Natural killer cell (primary cell): ENCODE results near the gene PLBD1. TPM values are rescaled to one million over a fixed set of nuclear protein-coding genes. Genes with fewer than 3 reads are reported as not detected.

Experiments used
- ATAC-seq, 3 donors: fragments of 150-1000 bp in 2 of 3; fragments of 200-7000 bp in 1 of 3; cut with Tn5 transposase; 1 replicate in 1 of 3; 2 replicates in 2 of 3; pipeline ENCODE4 v1.10.0; 2021; ENCODE audit warnings: mild to moderate bottlenecking in 2 of 3, moderate library complexity in 2 of 3
- DNase-seq, 2 donors: peaks; one replicate each; pipeline versions ENCODE4 v3.0.0 to v3.0.0-alpha.2; 2013 to 2021; ENCODE audit warnings: mixed read lengths in 1 of 2
- H3K27ac ChIP-seq: one replicate; pipeline ENCODE4 v1.5.1; 2013; ENCODE audit warnings: mild to moderate bottlenecking, low read length
- H3K27me3 ChIP-seq: one replicate; pipeline ENCODE4 v1.6.1; 2013; ENCODE audit warnings: low read length; ENCODE audit not compliant: control insufficient read depth, insufficient read depth
- H3K36me3 ChIP-seq: one replicate; pipeline ENCODE4 v1.6.1; 2013; ENCODE audit warnings: low read length; ENCODE audit not compliant: control insufficient read depth, insufficient read depth
- H3K4me1 ChIP-seq: one replicate; pipeline ENCODE4 v1.6.1; 2013; ENCODE audit warnings: low read length; ENCODE audit not compliant: control insufficient read depth, insufficient read depth
- H3K4me3 ChIP-seq: one replicate; pipeline ENCODE4 v1.5.1; 2013; ENCODE audit warnings: low read length
- H3K9me3 ChIP-seq: one replicate; pipeline ENCODE4 v1.6.1; 2013; ENCODE audit warnings: low read length; ENCODE audit not compliant: control insufficient read depth, insufficient read depth
- H3K27ac Mint-ChIP-seq, 2 donors: one replicate each; pipeline ENCODE4 v1.8.0; 2022; ENCODE audit warnings: mild to moderate bottlenecking in 2 of 2, mixed read lengths in 2 of 2, moderate library complexity in 1 of 2
- H3K27me3 Mint-ChIP-seq, 2 donors: one replicate each; pipeline ENCODE4 v1.8.0; 2022; ENCODE audit warnings: low read depth in 2 of 2, mixed read lengths in 2 of 2
- H3K36me3 Mint-ChIP-seq: one replicate; pipeline ENCODE4 v1.8.0; 2022; ENCODE audit warnings: mixed read lengths
- H3K4me1 Mint-ChIP-seq, 2 donors: one replicate each; pipeline ENCODE4 v1.8.0; 2022; ENCODE audit warnings: mixed read lengths in 2 of 2
- H3K4me3 Mint-ChIP-seq: one replicate; pipeline ENCODE4 v1.8.0; 2022; ENCODE audit warnings: mild to moderate bottlenecking, moderate library complexity, mixed read lengths
- H3K9me3 Mint-ChIP-seq, 2 donors: one replicate each; pipeline ENCODE4 v1.8.0; 2022; ENCODE audit warnings: mixed read lengths in 2 of 2
- CTCF ChIP-seq: fragments of 200-600 bp; IDR thresholded peaks from one replicate; pipeline ENCODE4 v1.8.0; 2022; ENCODE audit warnings: antibody characterized with exemption
- WGBS: methylation state at CpG from one replicate; pipeline ENCODE4 v1.1.7; 2013; ENCODE audit warnings: missing lambda C conversion rate; ENCODE audit not compliant: insufficient coverage; 5-methylcytosine and 5-hydroxymethylcytosine counted together
- intact Hi-C: fragments of 100-400 bp; cut with micrococcal nuclease; formaldehyde crosslinking; loops from one replicate; pipeline ENCODE4 v1.14.2; 2022
- total RNA-seq, 4 donors: library from RNA; stranded (reverse); fragments of 120-200 nt in 1 of 4; gene quantifications; one replicate each; pipeline versions ENCODE4 v1.2.3 to v1.2.4, GENCODE V29; 2013 to 2022

PLBD1 gene
- total RNA-seq, 3 donors from 2014 or later (not counting 1 experiment from before 2014, with no cell fraction given): 3.3 to 8.2 (median 4.6) TPM

- H3K27ac Mint-ChIP-seq: peak overlapping the region in 1 of 2 donors; percentile 36
- H3K9me3 Mint-ChIP-seq: no peaks in the 10 kb centered on the region
- Histone ChIP-seq H3K9me3 (no peaks in the 10 kb centered on the region), H3K4me3 (no peak overlapping the region), H3K27ac (no peak overlapping the region), H3K27me3 (peaks cover 3% of the 10 kb centered on the region), H3K36me3 (no peaks in the 10 kb centered on the region), H3K4me1 (peaks cover 7% of the 10 kb centered on the region)
- DNase-seq (peak in 1 of 2 donors; percentile 71), ATAC-seq (peak in 2 of 3 donors; percentile 68 to 81)
- 0% methylated on average over 1 of the region's 1 CpG for whole genome bisulfite sequencing
- H3K4me3 Mint-ChIP-seq: no peak overlapping the region
- H3K27me3 Mint-ChIP-seq: peaks cover 12 to 20% of the 10 kb centered on the region in 2 donors
- peaks cover 5 to 22% of the 10 kb centered on the region in 2 donors for H3K4me1 Mint-ChIP-seq
- TF ChIP-seq CTCF: no peak
- intact Hi-C loops: no loop called here
- H3K36me3 Mint-ChIP-seq: no peaks in the 10 kb centered on the region
Observed at GRCh38 chr12:14577344-14577743, 9.7 kb upstream of the PLBD1 start.

GRCh38 chr12:14576896-14577295 lies 9.2 kb upstream of the PLBD1 start:
- no peak for DNase-seq
- no peak for ATAC-seq
- Mint-ChIP-seq H3K27ac (peak overlapping the region in 1 of 2 donors; percentile 36), H3K36me3 (no peaks in the 10 kb centered on the region), H3K4me3 (no peak overlapping the region), H3K4me1 (peaks cover 5 to 22% of the 10 kb centered on the region in 2 donors), H3K27me3 (peaks cover 12 to 20% of the 10 kb centered on the region in 2 donors), H3K9me3 (no peaks in the 10 kb centered on the region)
- 52% methylated on average over 8 of the region's 8 CpGs for WGBS
- Histone ChIP-seq H3K27ac (no peak overlapping the region), H3K36me3 (no peaks in the 10 kb centered on the region), H3K9me3 (no peaks in the 10 kb centered on the region), H3K4me3 (no peak overlapping the region), H3K27me3 (peaks cover 3% of the 10 kb centered on the region), H3K4me1 (peaks cover 7% of the 10 kb centered on the region)
- no peak for TF ChIP-seq CTCF
- intact Hi-C loops: no loop called here

GRCh38 chr12:14575585-14575984 lies 7.9 kb upstream of the PLBD1 start:
- intact Hi-C loops: no loop called here

More at GRCh38 chr12:14575585-14575984, 7.9 kb upstream of the PLBD1 start:
- peaks cover 19 to 30% of the 10 kb centered on the region in 2 donors for H3K27me3 Mint-ChIP-seq
- no peaks in the 10 kb centered on the region for H3K36me3 ChIP-seq
- WGBS: no CpG with 5 or more reads among the region's 1 CpG
- no peak overlapping the region for H3K4me3 Mint-ChIP-seq
- TF ChIP-seq CTCF: no peak
- no peak overlapping the region for H3K27ac Mint-ChIP-seq
- H3K9me3 Mint-ChIP-seq: no peaks in the 10 kb centered on the region
- no peak overlapping the region for H3K27ac ChIP-seq
- no peaks in the 10 kb centered on the region for H3K36me3 Mint-ChIP-seq
- no peak for ATAC-seq
- H3K4me1 Mint-ChIP-seq: peaks cover 5 to 22% of the 10 kb centered on the region in 2 donors
- peaks cover 3% of the 10 kb centered on the region for H3K27me3 ChIP-seq
- DNase-seq: no peak
- peaks cover 7% of the 10 kb centered on the region for H3K4me1 ChIP-seq
- no peaks in the 10 kb centered on the region for H3K9me3 ChIP-seq
- no peak overlapping the region for H3K4me3 ChIP-seq
